HepG2 (cell line): ENCODE data around the gene FXYD5. TPM values are rescaled to one million over a fixed set of nuclear protein-coding genes. Genes with fewer than 3 reads are reported as not detected.

Experiments used
- ATAC-seq: fragments of 200-7000 bp; cut with Tn5 transposase; 3 replicates; pipeline ENCODE4 v1.9.1; 2020; ENCODE audit warnings: mild to moderate bottlenecking, moderate library complexity
- BruUV-seq: library from RNA; stranded (reverse); fragments of 400-500 nt; replicated peaks from 2 replicates; lab custom pipeline; 2021; lab: Mats Ljungman, UMichigan
- CTCF ChIA-PET: fragments of 300-600 bp; formaldehyde crosslinking; extraction: SDS; loops from one replicate; lab custom pipeline; 2021; ENCODE audit warnings: low total read pairs, inconsistent platforms, low intra/inter-chr PET ratio; lab: Yijun Ruan, JAX
- POLR2A ChIA-PET: fragments of 350-600 bp; sonication (Branson Sonifier 250); formaldehyde crosslinking; loops from one replicate; lab custom pipeline; 2020; ENCODE audit warnings: antibody characterized with exemption, inconsistent platforms; lab: Yijun Ruan, JAX
- DNase-seq: peaks from one replicate; pipeline ENCODE4 v3.0.0-alpha.2; 2015; ENCODE audit warnings: low spot score
- FAIRE-seq: peaks from 3 replicates; lab custom pipeline; 2011; peaks lifted over from hg19 to GRCh38; lab: Jason Lieb, UNC
- H2AFZ ChIP-seq: one replicate; pipeline ENCODE4 v1.6.1; 2011; ENCODE audit warnings: low read length, inconsistent platforms
- H3K27ac ChIP-seq: fragments of 300-600 bp; 3 replicates; pipeline ENCODE4 v1.8.0; 2011; ENCODE audit warnings: mixed run types, mild to moderate bottlenecking, mixed read lengths, low read length, inconsistent platforms; ENCODE audit not compliant: insufficient read depth; ENCODE audit errors: extremely low read length
- H3K27me3 ChIP-seq, 2 experiments: fragments of 200-600 bp in 1 of 2; 2 replicates in 1 of 2; 3 replicates in 1 of 2; pipeline versions ENCODE4 v1.6.0 to v1.8.0; 2011; ENCODE audit warnings: low read length in 2 of 2, mild to moderate bottlenecking in 2 of 2, moderate library complexity in 2 of 2, inconsistent platforms in 1 of 2; ENCODE audit not compliant: insufficient read depth in 2 of 2, control insufficient read depth in 1 of 2
- H3K36me3 ChIP-seq, 2 experiments: fragments of 200-600 bp in 1 of 2; replicated peaks in 1 of 2; 2 replicates in 1 of 2; 3 replicates in 1 of 2; pipeline versions ENCODE4 v1.5.1 to v1.8.0; 2011; ENCODE audit warnings: low read length in 2 of 2, inconsistent platforms in 1 of 2; ENCODE audit not compliant: insufficient read depth in 2 of 2, control insufficient read depth in 1 of 2
- H3K4me1 ChIP-seq: 2 replicates; pipeline ENCODE4 v1.5.1; 2012; ENCODE audit warnings: low read length, inconsistent platforms; ENCODE audit not compliant: insufficient read depth
- H3K4me2 ChIP-seq: 2 replicates; pipeline ENCODE4 v1.6.0; 2011; ENCODE audit warnings: low read depth, low read length, inconsistent platforms
- H3K4me3 ChIP-seq, 3 experiments: fragments of 200-600 bp in 1 of 3; sonication (generic), shearing (Covaris generic) in 1 of 3; replicated peaks in 1 of 3; 2 replicates each; pipeline ENCODE4 v1.5.1; 2011 to 2016; ENCODE audit warnings: low read length in 3 of 3, inconsistent platforms in 2 of 3, low read depth in 2 of 3, mild to moderate bottlenecking in 2 of 3, control low read depth in 1 of 3, mixed read lengths in 1 of 3; ENCODE audit not compliant: insufficient read depth in 1 of 3
- H3K79me2 ChIP-seq: one replicate; pipeline ENCODE4 v1.6.1; 2011; ENCODE audit warnings: low read length, inconsistent platforms; ENCODE audit not compliant: insufficient read depth
- H3K9ac ChIP-seq: 2 replicates; pipeline ENCODE4 v1.6.0; 2011; ENCODE audit warnings: mild to moderate bottlenecking, low read depth, low read length, inconsistent platforms; ENCODE audit not compliant: insufficient read depth
- H3K9me3 ChIP-seq: 2 replicates; pipeline ENCODE4 v1.5.1; 2012; ENCODE audit warnings: mild to moderate bottlenecking, low read length
- H4K20me1 ChIP-seq: 2 replicates; pipeline ENCODE4 v1.6.0; 2011; ENCODE audit warnings: inconsistent platforms, mild to moderate bottlenecking, low read length, moderate library complexity; ENCODE audit not compliant: insufficient read depth
- ARID3A ChIP-seq: IDR thresholded peaks from 2 replicates; pipeline ENCODE4 v1.6.1; 2012; ENCODE audit warnings: low read depth, low read length, improper control_type of control experiment
- LRRFIP1 ChIP-seq: sonication (generic); formaldehyde crosslinking; conservative IDR thresholded peaks from 2 replicates; pipeline ENCODE4 v1.4.0; 2020; ENCODE audit warnings: missing genetic modification reagents
- MNT ChIP-seq: fragments of 450-650 bp; IDR thresholded peaks from 2 replicates; pipeline ENCODE4 v1.6.1; 2016
- TOPORS ChIP-seq: sonication (generic); formaldehyde crosslinking; IDR thresholded peaks from 2 replicates; pipeline ENCODE4 v1.8.0; 2023; ENCODE audit warnings: mild to moderate bottlenecking, missing genetic modification reagents
- ZBTB39 ChIP-seq: sonication (generic); formaldehyde crosslinking; IDR thresholded peaks from 2 replicates; pipeline ENCODE4 v1.5.0; 2020; ENCODE audit warnings: missing genetic modification reagents
- ZFP82 ChIP-seq: sonication (generic); formaldehyde crosslinking; IDR thresholded peaks from 2 replicates; pipeline ENCODE4 v1.5.1; 2020; ENCODE audit warnings: mild to moderate bottlenecking, missing genetic modification reagents, borderline replicate concordance
- ZMYM3 ChIP-seq: sonication (generic); formaldehyde crosslinking; IDR thresholded peaks from 2 replicates; pipeline ENCODE4 v1.5.1; 2020; ENCODE audit warnings: mild to moderate bottlenecking, missing genetic modification reagents
- ZMYM4 ChIP-seq: sonication (generic); formaldehyde crosslinking; IDR thresholded peaks from 2 replicates; pipeline ENCODE4 v1.8.1; 2023; ENCODE audit warnings: mild to moderate bottlenecking, missing genetic modification reagents
- ZNF101 ChIP-seq: sonication (generic); formaldehyde crosslinking; IDR thresholded peaks from 2 replicates; pipeline ENCODE4 v1.4.0; 2020; ENCODE audit warnings: mild to moderate bottlenecking, low read depth, missing genetic modification reagents, borderline replicate concordance
- ZNF207 ChIP-seq: fragments of 450-650 bp; IDR thresholded peaks from 2 replicates; pipeline ENCODE4 v1.6.1; 2016; ENCODE audit warnings: antibody characterized with exemption, borderline replicate concordance
- ZNF30 ChIP-seq: sonication (generic); formaldehyde crosslinking; IDR thresholded peaks from 2 replicates; pipeline ENCODE4 v1.5.0; 2020; ENCODE audit warnings: mild to moderate bottlenecking, missing genetic modification reagents
- ZNF44 ChIP-seq: sonication (generic); formaldehyde crosslinking; IDR thresholded peaks from 2 replicates; pipeline ENCODE4 v1.5.1; 2020; ENCODE audit warnings: mild to moderate bottlenecking, missing genetic modification reagents
- ZNF605 ChIP-seq: sonication (generic); formaldehyde crosslinking; IDR thresholded peaks from 2 replicates; pipeline ENCODE4 v1.8.0; 2022; ENCODE audit warnings: mild to moderate bottlenecking, missing genetic modification reagents
- ZNF710 ChIP-seq: sonication (generic); formaldehyde crosslinking; IDR thresholded peaks from 2 replicates; pipeline ENCODE4 v1.5.0; 2020; ENCODE audit warnings: mild to moderate bottlenecking, missing genetic modification reagents, borderline replicate concordance
- WGBS: methylation state at CpG from one replicate; pipeline ENCODE4 v1.1.6; 2017; ENCODE audit warnings: low lambda C conversion rate; 5-methylcytosine and 5-hydroxymethylcytosine counted together
- in situ Hi-C: cut with HindIII; loops from 2 replicates; pipeline ENCODE4 v1.10.0; 2017; ENCODE audit warnings: low pct_unique_long_range_greater_than_20kb; ENCODE audit not compliant: extremely low pct_ligation_motif_present
- intact Hi-C: fragments of 100-400 bp; cut with micrococcal nuclease; formaldehyde crosslinking; loops from one replicate; pipeline ENCODE4 v1.10.0; 2022; ENCODE audit not compliant: unreplicated experiment
- polyA plus RNA-seq, 8 experiments: library from polyadenylated mRNA; depleted of rRNA in 3 of 8; stranded (reverse) in 7 of 8; unstranded in 1 of 8; fragments of >200 nt; fragmentation: Illumina TruSeq in 4 of 8; extraction: Trizol in 4 of 8; gene quantifications; 2 replicates each; pipeline versions ENCODE4 v1.2.1 to v1.2.3, GENCODE V29; 2011 to 2016; ENCODE audit warnings: low read depth in 4 of 8, missing spikeins in 1 of 8, mixed read lengths in 1 of 8; ENCODE audit not compliant: insufficient read depth in 1 of 8
- total RNA-seq, 5 experiments: library from RNA; depleted of rRNA; stranded (reverse); fragments of >200 nt; fragmentation: Illumina TruSeq; extraction: Trizol; gene quantifications; 2 replicates each; pipeline ENCODE4 v1.2.3, GENCODE V29; 2016; ENCODE audit warnings: low read depth in 1 of 5

Gene FXYD5
- total and polyA plus RNA-seq, 2 of the 13 experiments (the other 11 are each of a cell fraction or from before 2014, with no cell fraction given): 0.65 TPM; not detected in 1

GRCh38 chr19:35106291-35106583 is 48.3 kb upstream of the FXYD5 start:
- H4K20me1 ChIP-seq: no peaks in the 10 kb centered on the region

More at GRCh38 chr19:35106291-35106583, 48.3 kb upstream of the FXYD5 start:
- H3K4me3 ChIP-seq: no peak overlapping the region
- ChIA-PET POLR2A (no interaction called here), CTCF (no interaction called here)
- no peak overlapping the region for H3K4me2 ChIP-seq
- ATAC-seq: no peak
- intact Hi-C loops: no loop called here
- H3K9ac ChIP-seq: no peak overlapping the region
- no peak overlapping the region for H2AFZ ChIP-seq
- no peaks in the 10 kb centered on the region for H3K9me3 ChIP-seq
- H3K27me3 ChIP-seq: peaks cover 0 to under 1% of the 10 kb centered on the region in 2 experiments; a peak in 1 of 5 replicates
- BruUV-seq: no TSS peak
- in situ Hi-C loops: no loop called here
- 97% methylated on average over 7 of the region's 9 CpGs for WGBS
- H3K4me1 ChIP-seq: peaks cover 48% of the 10 kb centered on the region
- no peak for TF ChIP-seq MNT
- TF ChIP-seq ZFP82: no peak
- TF ChIP-seq ZMYM3: no peak
- no peak for TF ChIP-seq ZMYM4 (CRISPR knock-in tag)
- TF ChIP-seq ARID3A: no peak
- TF ChIP-seq ZNF30: no peak
- TF ChIP-seq ZNF207: no peak
- no peak for TF ChIP-seq ZBTB39
- no peak for TF ChIP-seq LRRFIP1 (CRISPR knock-in tag)
- no peak for TF ChIP-seq ZNF710 (CRISPR knock-in tag)
- no peak for TF ChIP-seq ZNF605 (CRISPR knock-in tag)
- TF ChIP-seq ZNF101 (CRISPR knock-in tag): no peak
- no peak for TF ChIP-seq TOPORS
- TF ChIP-seq ZNF44 (CRISPR knock-in tag): no peak
- no peak for DNase-seq
- FAIRE-seq: no peak
- no peaks in the 10 kb centered on the region for H3K36me3 ChIP-seq
- H3K79me2 ChIP-seq: no peaks in the 10 kb centered on the region
- H3K27ac ChIP-seq: no peak overlapping the region
